ENCODE data around the gene TNFSF11.

Gene TNFSF11

DNA sequence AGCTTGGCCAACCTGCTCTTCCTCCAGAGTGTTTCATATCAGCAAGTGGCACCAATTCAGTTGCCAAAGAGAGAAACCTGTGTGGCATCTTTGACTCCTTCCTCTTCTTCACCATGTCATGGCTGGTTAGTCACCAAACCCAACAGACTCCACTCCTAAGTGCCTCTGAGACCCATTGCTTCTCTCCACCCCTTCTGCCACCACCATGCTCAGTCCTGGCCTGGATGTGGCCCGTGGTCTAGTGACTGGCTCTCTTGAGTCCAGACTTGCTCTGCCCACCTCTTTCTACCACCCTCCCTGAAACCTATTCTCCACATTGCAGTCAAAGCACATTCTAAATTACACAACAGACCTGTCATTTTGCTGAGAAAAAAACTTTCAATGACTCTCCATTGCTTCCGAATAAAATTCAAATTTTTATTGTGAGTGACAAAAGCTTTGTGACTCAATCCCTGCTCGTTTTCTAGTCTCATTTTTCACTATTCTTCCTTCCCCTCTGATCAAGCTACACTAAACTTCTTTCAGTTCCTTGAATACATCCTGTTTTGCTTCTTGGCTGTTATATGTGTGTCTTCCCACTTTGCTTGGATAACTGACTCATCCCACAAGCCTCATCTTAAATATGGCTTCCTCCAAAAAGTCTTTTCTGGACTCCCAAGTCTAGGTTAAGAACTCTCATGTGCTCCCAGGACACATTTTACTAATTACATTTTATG, 12.0 kb upstream of the TNFSF11 start:
- DNase-seq: no peak

- no peak for DNase-seq
These were observed 6.0 kb upstream of the TNFSF11 start for GRCh38 chr13:42567906-42568305.

DNA sequence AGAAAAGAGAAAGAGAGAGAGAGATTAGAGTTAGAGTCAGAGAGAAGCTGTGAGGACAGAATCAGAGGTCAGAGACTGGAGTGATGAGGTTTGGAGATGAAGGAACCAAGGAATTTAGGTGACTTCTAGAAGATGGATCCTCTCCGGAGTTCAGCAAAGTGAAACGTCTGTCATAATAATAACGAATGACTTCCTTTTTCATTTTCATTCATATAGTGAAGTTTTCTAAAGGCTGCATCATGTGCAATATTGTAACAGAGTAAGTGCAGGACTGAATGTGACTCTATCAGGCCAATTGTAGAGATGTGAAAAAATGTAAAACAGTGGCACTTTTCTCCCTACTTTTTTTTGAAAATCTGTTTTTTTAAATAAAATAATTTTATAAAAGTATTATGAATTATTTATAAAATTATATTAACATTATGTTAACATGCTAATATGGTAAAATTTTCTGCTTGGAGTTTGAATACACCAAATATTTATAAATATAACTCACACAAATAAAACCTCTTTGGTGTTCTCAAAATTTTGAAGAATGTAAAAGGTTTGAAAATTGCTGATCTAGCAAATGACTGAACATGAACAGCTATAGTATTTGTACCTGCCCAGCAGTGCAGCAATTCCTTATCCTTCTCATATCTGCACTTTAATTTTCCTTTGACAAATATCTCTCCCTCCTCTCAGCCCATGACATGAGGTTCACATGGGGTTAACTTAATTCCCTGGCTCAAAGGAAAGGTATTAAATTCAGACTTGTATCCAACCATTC, 4.2 kb upstream of the TNFSF11 start:
- DNase-seq: no peak

GRCh38 chr13:42571895-42572294, 2.1 kb upstream of the TNFSF11 start:
- DNase-seq: no peak

DNA sequence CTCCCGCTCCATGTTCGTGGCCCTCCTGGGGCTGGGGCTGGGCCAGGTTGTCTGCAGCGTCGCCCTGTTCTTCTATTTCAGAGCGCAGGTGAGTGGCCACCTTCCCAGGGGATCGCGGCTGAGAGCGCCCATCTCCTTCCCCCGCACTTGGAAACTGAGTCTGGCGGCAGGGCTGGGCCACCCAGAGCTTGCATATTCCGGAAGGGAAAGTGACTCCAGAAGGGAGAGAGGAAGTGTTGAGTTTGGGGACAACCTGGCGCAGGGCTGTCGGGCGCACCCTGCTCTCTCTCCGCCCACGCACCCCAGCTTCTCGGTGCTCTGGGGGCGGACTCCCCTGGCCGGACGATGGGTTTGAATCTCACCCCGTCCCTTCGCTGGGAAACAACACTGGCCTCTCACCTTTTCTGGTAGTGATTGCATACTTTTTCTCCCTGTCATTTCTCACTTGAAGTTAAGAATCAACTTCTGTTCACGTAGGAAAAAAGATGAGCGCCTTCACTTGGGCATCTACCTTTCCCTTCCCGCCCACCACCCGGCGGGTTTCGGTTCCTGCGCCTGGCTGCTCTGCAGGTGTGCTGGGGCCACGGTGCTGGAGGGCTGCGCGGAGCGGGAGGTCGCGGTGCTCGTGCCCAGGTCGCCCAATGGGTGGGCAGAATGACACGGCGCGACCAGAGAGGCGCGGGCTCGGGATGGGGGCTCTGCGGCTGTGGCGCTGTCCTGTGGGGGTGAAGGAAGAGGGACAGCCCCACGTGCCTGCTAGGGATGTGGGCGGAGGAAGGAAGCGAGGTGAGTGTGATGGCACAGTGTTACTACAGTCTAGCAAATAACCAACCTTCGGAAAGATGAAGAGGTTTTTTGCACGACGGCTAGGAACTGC, 721 bp downstream of the TNFSF11 start:
- no peak for DNase-seq

DNA sequence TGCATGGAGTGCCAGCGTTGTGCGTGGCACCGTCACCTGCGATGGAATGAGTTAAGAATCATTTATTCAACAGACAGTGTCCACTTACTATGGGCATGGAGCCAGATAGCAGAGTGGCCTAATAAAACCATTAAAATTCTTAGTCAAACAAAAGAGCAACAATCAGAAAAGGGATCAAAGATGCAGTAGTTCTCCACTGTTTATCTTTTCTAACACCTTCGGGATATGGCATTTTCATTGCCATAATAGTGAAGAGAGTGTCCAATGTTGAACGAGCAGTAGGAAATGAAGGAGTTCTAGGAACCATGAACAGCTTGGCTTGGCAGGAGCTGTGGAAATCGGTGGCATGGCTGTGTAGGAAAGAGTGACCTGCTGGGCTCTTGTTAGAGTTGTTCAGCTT, 2.0 kb downstream of the TNFSF11 start:
- no peak for DNase-seq

- no peak for DNase-seq
These were observed 3.6 kb downstream of the TNFSF11 start for GRCh38 chr13:42577538-42577937.

- no peak for DNase-seq
These were observed 6.7 kb downstream of the TNFSF11 start for GRCh38 chr13:42580644-42581043.

GRCh38 chr13:42581427-42581826, 7.5 kb downstream of the TNFSF11 start:
- DNase-seq: no peak

- no peak for DNase-seq
These were observed 17.6 kb downstream of the TNFSF11 start for GRCh38 chr13:42591602-42592001.

GRCh38 chr13:42592915-42593900, 19.3 kb downstream of the TNFSF11 start:
- DNase-seq: no peak

GRCh38 chr13:42594481-42595252, 20.7 kb downstream of the TNFSF11 start:
- DNase-seq: peak; percentile 86

GRCh38 chr13:42595253-42595571, 21.3 kb downstream of the TNFSF11 start:
- DNase-seq: no peak

GRCh38 chr13:42597505-42597904, 23.6 kb downstream of the TNFSF11 start:
- no peak for DNase-seq

GRCh38 chr13:42600943-42601342, 27.0 kb downstream of the TNFSF11 start:
- peak; percentile 53 for DNase-seq

- DNase-seq: peak; percentile 17
These were observed 29.0 kb downstream of the TNFSF11 start for GRCh38 chr13:42602906-42603305.

- no peak for DNase-seq
These were observed 29.6 kb downstream of the TNFSF11 start for GRCh38 chr13:42603571-42603970.

GRCh38 chr13:42607546-42607945, 33.6 kb downstream of the TNFSF11 start:
- no peak for DNase-seq

DNA sequence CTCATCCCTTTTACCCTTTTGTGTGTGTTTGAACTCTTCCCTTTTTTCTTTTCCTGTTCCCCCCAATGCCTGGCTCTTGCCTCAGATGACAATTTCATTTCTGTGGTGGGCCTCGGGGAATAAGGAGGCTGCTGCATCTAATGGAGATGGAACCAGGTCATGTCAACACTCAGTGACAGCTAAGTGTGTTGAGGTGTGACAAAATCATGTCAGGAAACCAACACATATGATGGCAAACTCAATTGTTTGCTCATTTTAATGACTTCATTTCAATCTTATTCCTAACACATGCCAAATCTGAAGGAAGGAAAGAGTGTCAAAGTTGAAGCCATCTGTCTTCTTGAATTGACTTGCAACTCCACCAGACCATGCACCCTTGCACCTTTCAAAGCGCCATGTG, 36.7 kb downstream of the TNFSF11 start:
- DNase-seq: no peak

DNA sequence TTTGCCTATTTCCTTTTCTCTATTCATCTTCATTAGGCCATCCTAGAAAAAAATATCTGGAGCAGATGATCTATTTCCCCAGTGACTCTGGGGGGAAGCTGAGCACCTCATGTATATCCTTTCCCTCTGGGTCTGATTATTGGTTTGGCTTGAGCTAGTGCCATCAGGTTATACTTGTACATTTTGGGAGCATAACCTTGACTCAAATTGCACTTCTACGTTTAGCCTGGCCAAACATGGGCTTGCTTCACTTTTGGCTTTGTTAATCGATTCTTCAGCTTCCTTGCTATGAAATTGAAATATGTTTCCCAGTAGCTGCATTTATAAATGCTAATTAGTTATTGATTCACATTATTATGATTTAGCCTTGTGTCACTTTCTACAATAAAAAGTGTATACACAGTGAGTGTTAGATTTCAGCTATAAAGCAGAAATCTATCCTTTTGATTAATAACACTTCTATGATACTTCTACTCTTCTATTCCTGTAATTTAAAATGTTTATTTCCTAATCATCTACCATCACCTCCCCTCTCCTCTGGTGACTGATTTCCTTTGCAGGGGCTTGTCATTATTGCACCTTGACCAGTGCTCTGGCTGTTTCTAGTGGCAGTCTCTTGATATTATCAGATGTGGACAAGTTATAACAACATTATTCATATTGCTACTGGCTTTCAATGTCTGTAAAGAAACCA, 37.3 kb downstream of the TNFSF11 start:
- DNase-seq: no peak

Measured in fibroblast of skin of right quadriceps (primary cell).